HG02840 (cell line): ENCODE results near the gene RPGRIP1L.
A peak's percentile ranks its signal among the peaks of the same experiment; 100 is the strongest.

ENCODE experiments used
- ATAC-seq: cut with Tn5 transposase; IDR thresholded peaks from one replicate; pipeline ENCODE4 v1.9.1; 2021; ENCODE audit warnings: mild to moderate bottlenecking, moderate library complexity, moderate number of reproducible peaks; ENCODE audit not compliant: unreplicated experiment, low FRiP score

The RPGRIP1L gene

DNA sequence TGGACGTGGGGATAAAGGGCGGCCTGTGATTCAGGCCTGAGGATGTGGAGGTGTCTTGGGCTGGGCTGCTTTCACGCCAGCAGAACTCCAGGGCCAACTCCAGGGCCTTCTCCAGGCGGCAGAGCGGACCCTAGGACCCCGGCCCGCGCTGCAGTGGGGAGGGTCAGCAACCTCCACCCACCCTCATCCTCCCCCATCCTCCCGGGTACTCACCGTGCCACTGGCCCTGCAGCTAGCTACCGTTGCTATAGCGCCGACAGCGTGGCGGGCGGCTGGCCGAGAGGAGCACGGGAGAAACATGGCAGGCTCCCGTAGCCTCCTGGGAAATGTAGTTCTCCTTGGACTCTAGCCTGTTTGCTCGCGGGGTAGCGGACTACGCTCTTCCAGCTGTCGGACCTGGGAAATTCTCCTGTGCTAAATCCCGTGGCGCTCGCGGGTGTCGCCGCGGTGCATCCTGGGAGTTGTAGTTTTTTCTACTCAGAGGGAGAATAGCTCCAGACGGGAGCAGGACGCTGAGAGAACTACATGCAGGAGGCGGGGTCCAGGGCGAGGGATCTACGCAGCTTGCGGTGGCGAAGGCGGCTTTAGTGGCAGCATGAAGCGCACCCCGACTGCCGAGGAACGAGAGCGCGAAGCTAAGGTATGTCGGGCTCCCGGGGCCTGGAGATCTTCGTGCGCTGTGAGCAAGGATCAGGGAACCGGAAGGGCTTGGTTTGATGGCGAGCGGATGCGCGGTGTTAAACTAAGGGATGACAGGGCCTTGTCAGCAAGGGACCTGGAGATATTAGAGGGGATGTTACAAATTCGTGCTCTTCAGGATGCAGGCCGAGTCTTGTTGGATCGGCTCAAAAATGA lies at the start of gene RPGRIP1L, which contains the start of gene FTO:
RPGRIP1L (minus strand) TSS at position 270 of the 855 bp plus-strand sequence. CDS start 3,136 bp downstream, outside the sequence.
FTO (plus strand) TSS at position 567 of the 855 bp plus-strand sequence.
- ATAC-seq, result peak; percentile 100

DNA sequence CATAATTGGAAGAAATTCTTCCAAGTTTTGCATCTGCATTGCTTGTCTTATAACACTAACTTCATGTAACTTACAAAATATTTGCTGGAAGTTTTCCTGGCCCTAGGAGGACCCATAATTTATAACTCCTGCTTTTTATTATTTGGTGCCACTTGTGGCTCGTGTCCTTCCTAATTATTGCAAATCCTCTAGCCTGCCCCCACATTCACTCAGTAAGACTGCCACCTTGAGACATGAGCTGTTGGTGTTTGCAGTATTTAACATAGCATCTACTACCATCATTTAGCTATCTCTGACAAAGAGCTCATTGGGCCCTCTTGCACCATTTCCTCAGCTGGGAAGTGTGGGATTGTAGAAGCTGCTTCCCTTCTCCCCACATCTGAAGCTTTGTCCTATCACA lies 49.8 kb upstream of the RPGRIP1L start:
- no peak for ATAC-seq

DNA sequence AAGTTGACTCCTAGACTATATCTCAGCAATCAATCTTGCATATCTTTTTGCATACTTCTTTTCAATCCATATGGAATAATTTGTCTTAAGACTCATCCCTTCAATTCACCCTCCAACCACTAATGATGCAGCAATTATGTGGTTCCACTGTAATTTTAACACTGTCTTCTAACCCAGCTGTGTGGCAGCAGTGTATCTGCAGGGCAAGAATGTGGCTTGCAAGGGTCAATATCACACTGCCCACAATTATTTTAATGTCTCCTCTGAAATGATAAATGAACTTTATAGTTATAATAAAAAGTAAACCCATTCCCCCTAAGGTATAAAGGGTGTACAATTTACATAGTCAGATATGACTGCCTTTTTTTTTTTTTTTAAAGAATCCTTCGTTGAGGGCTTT lies 48.9 kb upstream of the RPGRIP1L start:
- ATAC-seq, result no peak

DNA sequence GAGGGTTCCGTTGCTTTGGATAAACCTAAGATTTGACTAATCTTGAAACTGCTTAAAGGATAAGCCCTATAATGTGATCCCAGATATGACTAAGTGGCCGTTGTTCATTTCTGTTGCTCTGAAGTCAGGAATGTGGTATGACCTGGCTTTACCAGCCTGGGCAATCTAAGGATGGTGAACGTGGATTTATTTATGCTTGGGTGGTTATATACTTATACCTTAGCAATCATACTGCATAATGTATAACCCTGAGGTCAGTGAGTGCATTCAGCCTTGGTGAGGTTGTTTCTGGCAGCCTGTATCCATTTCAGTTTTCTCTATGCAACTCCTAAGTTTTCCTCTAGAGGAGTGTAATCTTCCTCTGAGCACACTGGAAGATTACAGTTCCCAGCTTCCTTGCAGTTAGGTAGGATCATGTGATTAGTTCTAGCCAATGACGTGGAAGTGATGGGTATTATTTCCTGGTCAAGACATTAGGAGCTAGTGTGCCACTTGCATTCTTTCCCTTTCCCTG lies 42.2 kb upstream of the RPGRIP1L start:
- no peak for ATAC-seq

DNA sequence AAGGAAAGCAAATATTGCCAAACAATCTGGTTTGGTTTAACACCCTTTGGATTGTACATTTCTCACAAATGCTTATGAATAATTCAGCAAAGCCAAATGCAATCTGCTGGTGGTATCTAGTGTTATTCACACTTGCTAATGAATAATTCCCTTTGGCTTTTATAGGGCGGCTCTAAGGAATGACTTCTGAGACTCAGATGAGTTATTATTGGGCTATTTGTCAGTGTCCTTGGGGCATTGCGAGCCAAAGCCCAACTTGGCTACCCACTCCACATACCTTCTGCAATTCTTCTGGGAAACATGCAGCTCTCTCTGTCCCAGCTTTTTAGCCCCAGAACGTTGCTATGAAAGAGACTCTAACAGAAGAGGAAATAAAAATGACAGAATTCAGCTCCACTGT lies 41.4 kb upstream of the RPGRIP1L start:
- no peak for ATAC-seq

DNA sequence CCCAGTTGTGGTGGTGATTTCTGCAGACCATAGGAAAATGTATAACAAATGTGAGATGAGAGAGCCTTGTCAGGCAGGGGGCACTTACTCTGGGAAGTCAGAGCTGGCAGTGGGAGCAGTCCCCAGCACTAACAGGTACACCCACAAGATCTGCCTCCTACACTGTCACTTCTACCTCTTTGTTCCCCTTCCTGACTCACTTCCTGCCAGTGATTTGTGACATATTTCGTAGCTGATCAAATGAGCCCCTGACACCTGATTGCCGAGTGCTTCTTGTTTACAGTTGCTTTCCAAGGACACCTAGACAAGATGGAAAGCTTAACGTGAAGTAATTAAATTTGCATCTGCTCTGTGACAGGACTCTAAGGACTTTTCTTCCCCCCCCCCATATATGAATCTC lies 40.8 kb upstream of the RPGRIP1L start:
- ATAC-seq, result no peak

DNA sequence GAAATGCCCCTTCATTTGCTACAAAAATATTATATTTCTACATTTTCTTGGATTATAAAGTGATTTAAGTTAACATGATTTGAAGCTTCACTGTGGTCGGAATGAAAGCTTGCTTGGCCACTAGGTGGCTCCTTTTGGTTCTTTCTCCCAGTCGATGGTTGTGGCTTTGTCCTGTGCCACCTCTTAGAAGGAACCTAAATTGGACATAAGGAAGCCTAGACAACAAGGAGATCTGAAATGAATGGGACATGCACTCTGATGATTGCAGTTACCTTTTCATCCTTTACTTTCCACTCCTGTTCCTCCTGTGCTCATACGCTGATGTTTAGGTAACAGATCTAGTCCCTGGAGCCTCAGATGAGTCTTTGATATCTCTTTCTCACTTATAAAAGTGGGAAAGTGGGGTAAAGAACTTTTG lies 39.5 kb upstream of the RPGRIP1L start:
- ATAC-seq, result no peak

DNA sequence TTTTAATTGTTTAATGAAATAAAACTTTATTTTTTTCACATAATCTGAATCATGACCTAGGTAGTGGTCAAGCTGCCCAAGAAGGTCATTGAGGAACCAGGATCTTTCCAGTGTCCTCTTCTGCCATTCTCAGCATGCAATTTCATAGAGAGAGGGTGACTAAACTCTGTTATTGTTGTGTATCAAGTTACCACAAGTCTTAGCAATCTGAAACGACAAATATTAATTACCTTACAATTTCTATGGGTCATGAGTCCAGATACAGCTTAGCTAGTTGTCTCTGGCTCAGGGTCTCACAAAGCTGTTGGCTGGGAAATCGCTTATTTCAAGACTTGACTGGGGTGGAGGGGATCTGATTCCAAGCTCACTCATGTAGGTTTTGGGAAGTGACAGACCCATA lies 37.9 kb upstream of the RPGRIP1L start:
- no peak for ATAC-seq

DNA sequence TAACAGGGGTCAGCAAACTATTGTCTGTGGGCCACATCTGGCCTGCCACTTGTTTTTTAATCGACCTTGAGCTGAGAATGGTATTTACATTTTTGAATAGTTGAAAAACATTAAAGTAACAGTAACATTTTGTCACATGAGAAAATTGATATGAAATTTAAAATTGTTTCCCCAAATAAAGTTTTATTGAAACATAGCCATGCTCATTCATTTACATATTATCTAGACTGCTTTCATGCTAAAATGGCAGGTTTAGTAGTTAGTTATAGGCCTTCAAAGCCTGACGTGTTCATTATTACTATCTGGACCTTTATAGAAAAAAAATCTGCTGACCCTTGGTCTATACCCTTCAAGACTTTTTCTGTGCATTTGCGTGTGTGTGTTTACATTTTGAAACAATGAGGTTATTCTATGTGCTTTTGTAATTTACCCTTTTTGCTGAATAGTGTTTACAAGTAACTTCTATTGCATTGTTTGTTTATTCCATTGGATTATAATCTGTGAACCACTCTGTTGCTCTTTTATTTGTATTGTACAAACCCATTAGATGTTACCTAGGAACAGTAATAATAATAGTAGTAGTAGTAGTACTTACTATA lies 37.4 kb upstream of the RPGRIP1L start:
- no peak for ATAC-seq

DNA sequence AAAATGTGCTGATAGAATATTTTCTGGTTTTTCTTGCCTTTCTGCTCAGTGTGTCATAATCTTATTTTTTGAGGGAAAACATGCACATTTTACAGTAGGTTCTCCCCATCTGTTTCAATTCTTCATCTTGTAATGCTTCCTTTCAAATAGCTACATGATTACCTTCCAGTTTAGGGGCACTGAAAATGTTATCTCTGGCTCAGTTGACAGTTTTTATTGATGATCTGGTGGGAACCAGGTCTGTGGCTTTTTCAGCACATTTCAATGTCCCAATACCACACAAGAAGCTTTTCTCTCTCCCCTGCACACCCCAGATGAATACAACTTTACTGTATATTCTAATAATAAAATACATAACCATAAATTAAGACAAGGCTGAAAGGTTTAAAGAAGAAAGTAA lies 36.8 kb upstream of the RPGRIP1L start:
- ATAC-seq, result no peak

DNA sequence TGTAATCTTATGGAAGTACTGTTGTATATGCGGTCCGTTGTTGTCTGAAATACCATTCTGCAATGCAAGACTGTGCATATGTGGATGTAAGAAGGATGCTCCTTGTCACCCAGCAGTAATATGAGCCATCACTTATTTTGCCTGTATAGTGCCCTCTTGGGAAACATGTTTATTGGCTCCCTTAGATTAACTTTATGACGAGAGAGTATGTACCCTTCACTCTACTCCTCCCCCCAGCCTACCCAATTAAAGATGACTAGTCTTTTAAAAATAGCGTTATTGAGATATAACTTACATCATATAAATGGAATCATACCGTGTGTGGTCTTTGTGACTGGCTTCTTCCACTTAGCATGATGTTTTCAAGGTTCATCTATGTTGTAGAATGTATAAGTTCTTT lies 33.9 kb upstream of the RPGRIP1L start:
- ATAC-seq, result no peak

DNA sequence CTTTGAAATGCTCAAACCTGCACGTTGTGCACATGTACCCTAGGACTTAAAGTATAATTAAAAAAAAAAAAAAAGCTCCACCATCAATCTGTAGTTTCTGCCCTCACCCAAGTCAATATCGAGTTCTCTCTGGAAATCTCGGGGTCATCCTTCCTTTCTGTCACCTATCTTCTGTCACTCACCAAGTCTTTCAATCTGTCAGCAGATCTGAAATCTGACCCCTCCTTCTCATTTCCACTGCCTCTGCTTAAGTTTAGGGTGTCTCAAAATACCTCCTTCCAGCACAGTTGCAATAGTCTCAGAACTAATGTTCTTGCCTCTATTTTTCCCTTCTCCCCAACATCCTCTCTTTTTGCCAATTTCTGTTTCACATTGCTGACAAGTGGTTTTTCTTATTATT lies 32.6 kb upstream of the RPGRIP1L start:
- no peak for ATAC-seq

DNA sequence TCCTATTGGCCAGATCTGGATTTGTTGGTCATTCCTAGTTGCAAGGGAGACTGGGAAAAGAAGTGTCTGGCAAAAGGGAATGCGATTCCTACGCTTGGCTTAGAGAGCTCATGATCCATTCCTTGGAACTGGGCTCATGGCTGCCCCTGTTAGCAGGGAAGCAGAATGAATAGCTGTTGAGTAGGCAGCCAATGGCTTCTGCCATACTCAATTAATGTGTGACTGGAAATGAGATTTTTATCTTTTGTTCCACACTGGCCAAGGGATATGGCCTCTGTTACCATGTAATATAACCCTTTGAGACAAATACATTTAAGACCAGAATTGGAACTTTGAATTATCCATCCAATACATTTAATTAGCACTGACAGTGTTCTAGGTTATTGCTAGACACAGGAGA lies 31.2 kb upstream of the RPGRIP1L start:
- ATAC-seq, result no peak

DNA sequence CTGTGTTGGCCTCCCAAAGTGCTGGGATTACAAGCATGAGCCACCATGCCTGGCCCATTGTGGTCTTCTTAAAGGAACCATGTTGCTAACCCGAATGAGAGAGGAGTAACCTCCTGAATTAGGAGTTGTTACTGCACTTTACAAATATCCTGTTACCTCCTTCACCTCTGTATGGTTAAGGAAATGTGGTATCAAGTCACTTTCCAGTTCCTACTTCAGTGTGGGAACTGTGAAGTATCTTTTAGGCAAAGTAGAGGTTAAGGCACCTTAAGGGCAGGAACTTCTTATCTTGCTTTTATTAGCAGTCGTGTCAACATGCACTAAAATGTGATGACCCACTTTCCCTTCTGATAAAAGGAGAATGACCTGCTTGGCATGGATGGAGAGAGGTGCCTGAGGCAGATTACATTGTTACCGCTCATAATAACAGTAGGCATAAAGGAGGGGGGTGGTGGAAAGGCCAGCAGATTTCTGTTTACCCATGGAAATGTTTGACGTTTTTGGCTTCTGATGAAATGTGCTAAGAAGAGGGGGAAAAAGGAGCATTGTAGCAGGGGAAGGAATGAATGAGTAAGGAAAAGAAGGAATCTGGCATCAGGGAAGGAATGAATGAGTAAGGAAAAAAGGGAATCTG lies 28.8 kb upstream of the RPGRIP1L start:
- no peak for ATAC-seq

DNA sequence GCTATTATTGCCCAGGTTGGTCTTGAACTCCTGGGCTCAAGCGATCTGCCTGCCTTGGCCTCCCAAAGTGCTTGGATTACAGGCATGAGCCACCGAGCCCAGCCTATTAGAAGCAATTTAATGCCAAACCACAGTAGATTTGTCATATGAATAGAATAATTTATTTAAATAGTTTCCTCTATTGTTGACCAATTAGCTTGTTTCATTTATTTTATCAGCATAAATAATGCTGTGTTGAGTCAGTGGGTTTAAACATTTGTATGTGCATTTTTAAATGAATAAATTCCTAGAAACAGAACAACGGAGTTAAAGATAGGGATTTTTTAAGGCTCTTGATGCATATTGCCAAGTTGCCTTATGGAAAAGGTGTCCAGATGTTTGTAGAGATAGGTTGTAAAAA lies 27.0 kb upstream of the RPGRIP1L start:
- ATAC-seq, result no peak

DNA sequence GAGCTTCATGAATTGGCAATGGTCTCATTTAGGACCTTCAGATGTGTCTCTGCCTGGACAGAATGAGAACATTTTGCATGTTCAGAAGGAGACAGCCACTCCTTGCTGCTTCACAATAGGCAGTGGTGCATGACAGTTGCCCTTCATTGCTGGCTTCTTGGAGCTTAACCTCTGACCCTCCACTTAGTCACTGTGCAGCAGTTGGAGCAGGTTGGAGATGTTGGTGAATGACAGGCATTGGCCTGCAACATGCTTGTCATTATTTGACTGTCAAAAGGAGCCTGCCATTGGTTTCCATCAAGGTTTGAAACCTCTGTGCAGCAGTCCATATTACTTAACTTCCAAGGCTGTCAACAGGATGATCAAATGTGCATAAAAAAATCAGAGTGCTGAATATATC lies 23.0 kb upstream of the RPGRIP1L start:
- no peak for ATAC-seq

DNA sequence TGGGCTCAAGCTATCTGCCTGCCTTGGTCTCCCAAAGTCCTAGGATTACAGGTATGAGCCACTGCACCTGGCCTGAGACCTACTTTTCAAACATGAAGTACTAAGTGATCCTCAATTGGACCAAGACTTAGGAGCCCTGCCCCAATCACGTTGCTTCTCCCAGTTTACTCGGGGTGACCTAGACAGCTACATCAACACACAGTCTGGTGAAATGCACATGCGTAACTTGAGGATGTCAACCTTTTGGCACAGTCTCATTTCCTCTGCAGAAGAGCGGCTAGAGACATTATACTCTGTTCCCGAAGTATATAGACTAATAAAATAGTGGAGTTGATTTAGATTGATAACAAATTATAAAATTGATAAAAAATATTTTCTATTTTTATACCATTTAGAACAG lies 17.4 kb upstream of the RPGRIP1L start:
- ATAC-seq, result no peak

DNA sequence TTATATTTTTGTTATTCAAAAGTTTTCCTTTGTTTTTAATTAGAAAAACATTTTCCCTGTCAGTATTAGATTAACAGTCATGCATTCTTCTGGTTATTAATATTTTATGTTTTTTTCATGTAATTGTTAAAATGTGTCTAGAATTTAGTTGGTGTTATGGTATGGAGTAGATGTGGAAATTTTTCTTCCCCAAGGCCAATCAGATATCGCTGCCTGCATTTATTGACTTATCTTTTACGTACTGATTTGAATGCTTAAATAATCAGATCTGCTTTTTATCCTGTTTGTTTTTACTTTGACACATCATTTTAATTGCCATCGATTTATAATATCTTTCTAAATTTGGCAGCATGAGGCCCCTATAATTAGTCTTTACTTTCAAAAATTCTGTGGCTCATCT lies 13.9 kb upstream of the RPGRIP1L start:
- no peak for ATAC-seq

DNA sequence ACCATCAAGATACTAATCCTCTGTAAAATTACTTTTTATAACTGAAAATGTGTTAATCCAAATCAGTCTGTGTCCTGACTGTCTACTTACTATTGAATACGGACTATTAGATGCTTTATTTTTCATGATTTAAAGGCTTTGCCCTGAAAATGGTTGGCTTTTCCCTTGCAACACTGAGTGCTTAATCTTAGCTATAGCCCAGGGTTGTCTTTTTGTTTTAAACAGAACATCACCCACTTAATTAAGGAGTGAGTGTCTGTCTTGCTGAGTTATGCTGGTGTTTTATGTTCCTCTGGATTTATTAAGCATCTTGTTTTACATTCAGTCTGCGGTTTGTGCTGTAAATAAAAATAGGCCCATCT lies 11.3 kb upstream of the RPGRIP1L start:
- no peak for ATAC-seq

DNA sequence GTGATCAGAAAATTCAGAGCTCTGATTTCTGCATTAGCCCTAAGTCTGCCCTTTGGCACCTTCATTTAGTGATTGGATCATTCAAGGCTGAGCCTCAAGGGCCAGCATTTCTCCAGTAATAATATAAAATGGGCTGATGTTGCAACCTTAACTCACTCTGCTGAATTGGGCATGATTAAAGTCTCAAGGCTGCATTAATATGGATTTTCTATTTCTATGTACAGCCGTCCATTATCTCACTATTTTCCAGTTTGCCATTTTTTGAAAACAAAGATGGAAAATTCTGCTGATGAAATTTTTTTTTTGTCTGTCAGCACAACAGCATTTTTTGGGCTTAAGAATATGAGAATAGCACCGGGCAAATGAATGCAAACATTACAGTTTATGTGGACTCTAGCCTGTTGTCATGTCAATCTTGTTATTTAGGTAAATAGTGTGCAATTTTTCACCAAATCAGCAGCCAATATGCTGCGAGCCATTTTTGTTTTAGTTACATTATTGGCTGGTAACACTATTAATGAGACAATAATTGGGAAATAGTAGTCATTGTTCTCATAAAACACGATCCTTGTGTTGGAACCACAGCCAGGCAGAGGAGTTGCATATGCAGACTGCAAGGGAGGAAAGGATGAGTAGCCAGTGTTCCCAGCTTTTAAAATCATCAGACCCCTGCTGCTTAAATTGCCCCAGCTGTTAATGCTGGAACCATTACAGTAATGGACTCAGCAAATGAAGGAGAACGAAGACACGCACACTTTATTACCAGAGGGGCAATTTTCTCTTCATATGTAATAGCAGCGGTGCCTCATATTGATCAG lies 10.8 kb upstream of the RPGRIP1L start:
- ATAC-seq, result no peak
